Kidney (tissue), 14 donors: ENCODE data around the gene KLHL6. TPM values are rescaled to one million over a fixed set of nuclear protein-coding genes. Genes with fewer than 3 reads are reported as not detected.
"Not testable (repeated sequence)": the region's sequence is repeated elsewhere in the genome, so short reads cannot be mapped to it uniquely, and the experiment has no call there.

Experiments used
- DNase-seq, 5 donors: peaks; one replicate each; pipeline ENCODE4 v3.0.0-alpha.2; 2013 to 2020
- FAIRE-seq: peaks from 2 replicates; lab custom pipeline; 2012; peaks lifted over from hg19 to GRCh38; lab: Jason Lieb, UNC
- H3K27ac ChIP-seq, 2 donors: one replicate each; pipeline ENCODE4 v1.7.0; 2013; ENCODE audit warnings: low read depth in 2 of 2, low read length in 2 of 2, inconsistent platforms in 1 of 2
- H3K27me3 ChIP-seq: one replicate; pipeline ENCODE4 v1.7.1; 2013; ENCODE audit warnings: low read length, inconsistent platforms; ENCODE audit not compliant: control insufficient read depth, insufficient read depth
- H3K36me3 ChIP-seq, 3 donors: one replicate each; pipeline versions ENCODE4 v1.7.0 to v1.7.1; 2013; ENCODE audit warnings: low read length in 3 of 3, control low read depth in 1 of 3, inconsistent platforms in 1 of 3; ENCODE audit not compliant: insufficient read depth in 3 of 3, control insufficient read depth in 2 of 3
- H3K4me1 ChIP-seq, 3 donors: one replicate each; pipeline versions ENCODE4 v1.7.0 to v1.7.1; 2013; ENCODE audit warnings: low read length in 3 of 3, inconsistent platforms in 1 of 3, low read depth in 1 of 3; ENCODE audit not compliant: control insufficient read depth in 2 of 3, insufficient read depth in 2 of 3
- H3K4me3 ChIP-seq, 3 donors: one replicate each; pipeline versions ENCODE4 v1.7.0 to v1.8.1; 2013; ENCODE audit warnings: low read length in 3 of 3, control low read depth in 1 of 3, inconsistent platforms in 1 of 3
- H3K9ac ChIP-seq, 3 donors: one replicate each; pipeline versions ENCODE4 v1.7.0 to v1.7.1; 2013; ENCODE audit warnings: low read length in 3 of 3, control low read depth in 1 of 3, inconsistent platforms in 1 of 3
- H3K9me3 ChIP-seq, 3 donors: one replicate each; pipeline versions ENCODE4 v1.7.0 to v1.7.1; 2013; ENCODE audit warnings: low read length in 3 of 3, control low read depth in 1 of 3, inconsistent platforms in 1 of 3; ENCODE audit not compliant: control insufficient read depth in 2 of 3, insufficient read depth in 1 of 3
- intact Hi-C: fragments of 100-400 bp; cut with DNase I; formaldehyde crosslinking; loops from one replicate; pipeline ENCODE4 v1.11.1; 2022
- polyA plus RNA-seq: library from polyadenylated mRNA; stranded (reverse); fragments of 350-450 nt; fragmentation: Illumina TruSeq; extraction: RNeasy Lipid Tissue Mini Kit (QIAGEN cat#74804); gene quantifications from one replicate; pipeline ENCODE4 v1.2.3, GENCODE V29; 2014; ENCODE audit warnings: low read depth, low replicate concordance; ENCODE audit not compliant: insufficient read depth
- total RNA-seq: library from RNA; stranded (reverse); fragmentation: NEBNext Ultra II Directional; extraction: Animal tissue kit (Norgen Biotek cat#: 25700); gene quantifications from one replicate; pipeline ENCODE4 v1.2.1, GENCODE V29; 2021
- TF ChIP-seq, protein P1 (sequence below): IDR thresholded peaks from 3 replicates; pipeline ENCODE4 v1.5.1; 2012; ENCODE audit warnings: mild to moderate bottlenecking, moderate library complexity, borderline replicate concordance; ENCODE audit not compliant: insufficient read depth; ENCODE audit errors: extremely low read depth
- donor health status: control.
- donor health status: control.
- donor health status: control.
- donor health status: control.
- donor health status: control.
- donor health status: DM: yes; HTN: yes; CAD: no.
- donor health status: Normal renal cell carcinoma (clear cell type).

Gene KLHL6
- total and polyA plus RNA-seq, 2 donors from 2014 or later, result 0.37 to 9.8 TPM

DNA sequence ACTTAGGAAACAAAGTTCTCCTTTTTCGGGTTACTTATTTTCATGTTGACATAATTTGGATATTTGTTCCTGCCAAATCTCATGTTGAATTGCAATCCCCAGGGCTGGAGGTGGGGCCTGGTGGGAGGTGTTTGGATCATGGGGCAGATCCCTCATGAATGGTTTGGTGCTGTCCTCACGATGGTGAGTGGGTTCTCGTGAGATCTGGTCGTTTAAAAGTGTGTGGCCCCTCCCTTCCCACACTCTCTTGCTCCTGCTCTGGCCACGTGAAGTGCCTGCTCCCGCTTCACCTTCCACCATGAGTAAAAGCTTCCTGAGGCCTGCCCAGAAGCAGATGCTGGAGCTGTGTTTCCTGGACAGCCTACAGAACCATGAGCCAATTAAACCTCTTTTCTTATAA is 83.4 kb downstream of the KLHL6 start:
- FAIRE-seq (no peak), DNase-seq (no peak)
- H3K4me1 ChIP-seq, result no peaks in the 10 kb centered on the region
- TF ChIP-seq, protein P1, sequence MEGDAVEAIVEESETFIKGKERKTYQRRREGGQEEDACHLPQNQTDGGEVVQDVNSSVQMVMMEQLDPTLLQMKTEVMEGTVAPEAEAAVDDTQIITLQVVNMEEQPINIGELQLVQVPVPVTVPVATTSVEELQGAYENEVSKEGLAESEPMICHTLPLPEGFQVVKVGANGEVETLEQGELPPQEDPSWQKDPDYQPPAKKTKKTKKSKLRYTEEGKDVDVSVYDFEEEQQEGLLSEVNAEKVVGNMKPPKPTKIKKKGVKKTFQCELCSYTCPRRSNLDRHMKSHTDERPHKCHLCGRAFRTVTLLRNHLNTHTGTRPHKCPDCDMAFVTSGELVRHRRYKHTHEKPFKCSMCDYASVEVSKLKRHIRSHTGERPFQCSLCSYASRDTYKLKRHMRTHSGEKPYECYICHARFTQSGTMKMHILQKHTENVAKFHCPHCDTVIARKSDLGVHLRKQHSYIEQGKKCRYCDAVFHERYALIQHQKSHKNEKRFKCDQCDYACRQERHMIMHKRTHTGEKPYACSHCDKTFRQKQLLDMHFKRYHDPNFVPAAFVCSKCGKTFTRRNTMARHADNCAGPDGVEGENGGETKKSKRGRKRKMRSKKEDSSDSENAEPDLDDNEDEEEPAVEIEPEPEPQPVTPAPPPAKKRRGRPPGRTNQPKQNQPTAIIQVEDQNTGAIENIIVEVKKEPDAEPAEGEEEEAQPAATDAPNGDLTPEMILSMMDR, result no peak
- no peak overlapping the region for H3K27ac ChIP-seq
- H3K9me3 ChIP-seq, result no peaks in the 10 kb centered on the region
- no peaks in the 10 kb centered on the region for H3K36me3 ChIP-seq
- intact Hi-C loops, result no loop called here
- H3K27me3 ChIP-seq, result no peaks in the 10 kb centered on the region
- no peak overlapping the region for H3K9ac ChIP-seq
- H3K4me3 ChIP-seq, result no peak overlapping the region

DNA sequence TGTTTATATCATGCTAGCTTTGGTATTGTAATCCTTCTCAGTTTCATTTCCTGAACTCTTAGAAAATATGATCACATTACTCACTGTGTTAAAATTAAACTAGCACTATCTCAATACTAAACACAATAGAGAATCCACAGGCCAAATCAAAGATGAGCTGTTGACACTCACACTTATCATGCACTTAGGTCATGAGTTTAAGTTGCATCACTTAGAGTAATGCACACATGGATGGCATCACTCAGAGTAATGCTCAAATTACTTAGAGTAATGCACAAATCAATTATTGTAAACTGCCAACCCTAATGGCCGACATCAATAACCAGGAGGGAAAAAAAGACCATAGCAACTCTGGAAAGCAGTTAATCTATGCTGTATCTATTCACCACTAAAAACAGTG is 87.1 kb downstream of the KLHL6 start:
- TF ChIP-seq, protein P1, result no peak
- no peak for DNase-seq
- FAIRE-seq, result no peak
- Histone ChIP-seq H3K9me3 (no peaks in the 10 kb centered on the region), H3K4me3 (no peak overlapping the region), H3K27me3 (no peaks in the 10 kb centered on the region), H3K4me1 (no peaks in the 10 kb centered on the region), H3K36me3 (no peaks in the 10 kb centered on the region), H3K27ac (no peak overlapping the region), H3K9ac (no peak overlapping the region)
- intact Hi-C loops, result loop anchor here (10.0 kb wide), 1 partner anchor 296 kb away; no protein-coding TSS in a partner anchor

DNA sequence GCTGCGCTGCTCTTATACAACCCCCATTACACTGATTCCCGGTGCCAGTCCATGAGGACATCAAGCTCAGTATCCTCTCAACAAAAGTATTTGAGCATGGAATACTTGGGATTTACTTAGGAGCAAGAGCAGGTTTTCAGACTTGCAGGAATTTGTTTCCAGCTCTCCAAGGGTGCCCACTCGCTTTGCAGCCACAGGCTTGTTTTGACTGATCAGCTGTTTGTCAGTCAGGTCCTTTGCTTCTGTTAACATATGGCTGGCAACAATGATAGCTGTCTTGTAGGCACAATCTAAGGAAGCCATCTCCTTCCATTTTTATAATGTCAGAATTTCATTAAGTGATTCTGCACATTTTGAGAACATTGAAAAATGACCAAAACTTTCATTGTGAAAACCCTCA is 88.9 kb downstream of the KLHL6 start:
- no peaks in the 10 kb centered on the region for H3K27me3 ChIP-seq
- no peak overlapping the region for H3K4me3 ChIP-seq
- H3K36me3 ChIP-seq, result no peaks in the 10 kb centered on the region
- no peak overlapping the region for H3K9ac ChIP-seq
- H3K4me1 ChIP-seq, result no peaks in the 10 kb centered on the region
- intact Hi-C loops, result loop anchor here (10.0 kb wide), 1 partner anchor 298 kb away; no protein-coding TSS in a partner anchor
- TF ChIP-seq, protein P1, result no peak
- H3K9me3 ChIP-seq, result no peaks in the 10 kb centered on the region
- FAIRE-seq, result no peak
- DNase-seq, result no peak
- no peak overlapping the region for H3K27ac ChIP-seq

DNA sequence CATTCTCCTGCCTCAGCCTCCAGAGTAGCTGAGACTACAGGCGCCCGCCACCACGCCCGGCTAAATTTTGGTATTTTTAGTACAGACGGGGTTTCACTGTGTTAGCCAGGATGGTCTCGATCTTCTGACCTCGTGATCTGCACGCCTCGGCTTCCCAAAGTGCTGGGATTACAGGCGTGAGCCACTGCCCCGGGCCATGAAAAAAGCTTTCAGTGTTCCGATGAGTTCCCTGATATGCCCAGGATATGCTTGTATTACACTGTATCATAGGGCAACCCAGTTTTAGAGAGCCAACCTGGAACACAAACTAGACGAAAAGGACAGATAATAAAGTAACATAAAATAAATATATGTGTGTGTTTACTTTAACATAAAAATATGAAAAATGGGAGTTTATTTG is 89.8 kb downstream of the KLHL6 start:
- not testable (repeated sequence) for H3K9ac ChIP-seq, H3K27me3 ChIP-seq, H3K4me3 ChIP-seq, H3K36me3 ChIP-seq, DNase-seq, FAIRE-seq, H3K27ac ChIP-seq, H3K4me1 ChIP-seq, H3K9me3 ChIP-seq
- intact Hi-C loops, result loop anchor here (10.0 kb wide), 1 partner anchor 299 kb away; no protein-coding TSS in a partner anchor
